Glutamatergic neuron (in vitro differentiated cells): ENCODE results near the gene AHI1. TPM values are rescaled to one million over a fixed set of nuclear protein-coding genes. Genes with fewer than 3 reads are reported as not detected.

Experiments used
- DNase-seq: peaks from one replicate; pipeline ENCODE4 v3.0.0; 2022
- H3K27ac Mint-ChIP-seq: one replicate; pipeline ENCODE4 v1.8.0; 2020; ENCODE audit warnings: mild to moderate bottlenecking, mixed read lengths, inconsistent platforms; ENCODE audit not compliant: unreplicated experiment
- H3K27me3 Mint-ChIP-seq: one replicate; pipeline ENCODE4 v1.8.0; 2020; ENCODE audit warnings: mild to moderate bottlenecking, moderate library complexity, mixed read lengths, inconsistent platforms; ENCODE audit not compliant: unreplicated experiment
- H3K36me3 Mint-ChIP-seq: one replicate; pipeline ENCODE4 v1.8.0; 2020; ENCODE audit warnings: mild to moderate bottlenecking, mixed read lengths, inconsistent platforms; ENCODE audit not compliant: unreplicated experiment
- H3K4me1 Mint-ChIP-seq: one replicate; pipeline ENCODE4 v1.8.0; 2020; ENCODE audit warnings: mild to moderate bottlenecking, low read depth, mixed read lengths, inconsistent platforms; ENCODE audit not compliant: unreplicated experiment
- H3K4me3 Mint-ChIP-seq: one replicate; pipeline ENCODE4 v1.8.0; 2020; ENCODE audit warnings: mild to moderate bottlenecking, mixed read lengths, inconsistent platforms; ENCODE audit not compliant: unreplicated experiment
- H3K9me3 Mint-ChIP-seq: one replicate; pipeline ENCODE4 v1.8.0; 2020; ENCODE audit warnings: mild to moderate bottlenecking, moderate library complexity, mixed read lengths, inconsistent platforms; ENCODE audit not compliant: unreplicated experiment
- CTCF ChIP-seq: fragments of 200-600 bp; sonication (generic); IDR thresholded peaks from one replicate; pipeline ENCODE4 v1.5.0; 2021; ENCODE audit not compliant: partially characterized antibody, unreplicated experiment
- total RNA-seq: library from RNA; stranded (reverse); fragmentation: NEBNext Ultra II Directional; extraction: Animal tissue kit (Norgen Biotek cat#: 25700); gene quantifications from one replicate; pipeline ENCODE4 v1.2.1, GENCODE V29; 2021; ENCODE audit not compliant: unreplicated experiment

The AHI1 gene
- total RNA-seq, 1 donor from 2014 or later: 11.1 TPM

DNA sequence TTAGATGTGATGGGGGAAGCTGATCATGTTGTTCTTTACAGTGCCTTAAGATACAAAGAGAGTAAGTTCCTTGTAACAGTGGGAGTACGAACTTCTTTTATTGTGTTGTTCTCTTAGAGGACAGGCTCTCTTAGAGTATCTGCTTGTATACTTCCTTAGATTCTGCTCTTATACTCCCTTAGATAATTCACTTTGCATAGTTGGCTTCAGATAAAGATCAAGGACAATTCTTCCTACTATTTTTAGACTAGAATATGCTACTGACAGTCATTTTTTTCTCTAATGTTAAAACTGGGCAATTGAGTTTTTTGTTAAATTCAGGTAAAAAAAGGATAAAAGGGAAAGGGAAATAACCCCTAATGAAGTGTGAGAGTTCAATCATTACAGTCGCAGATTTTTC is 177.7 kb downstream of the AHI1 start:
- no peak for TF ChIP-seq CTCF
- Mint-ChIP-seq H3K4me3 (no peak overlapping the region), H3K27ac (no peak overlapping the region), H3K4me1 (no peaks in the 10 kb centered on the region), H3K9me3 (no peaks in the 10 kb centered on the region), H3K36me3 (no peaks in the 10 kb centered on the region), H3K27me3 (no peaks in the 10 kb centered on the region)
- no peak for DNase-seq

GRCh38 chr6:135318738-135319469 is 178.6 kb downstream of the AHI1 start:
- H3K27me3 Mint-ChIP-seq: no peaks in the 10 kb centered on the region
- no peak overlapping the region for H3K27ac Mint-ChIP-seq
- H3K36me3 Mint-ChIP-seq: no peaks in the 10 kb centered on the region
- DNase-seq: no peak
- no peaks in the 10 kb centered on the region for H3K4me1 Mint-ChIP-seq
- no peaks in the 10 kb centered on the region for H3K9me3 Mint-ChIP-seq
- no peak for TF ChIP-seq CTCF
- no peak overlapping the region for H3K4me3 Mint-ChIP-seq

DNA sequence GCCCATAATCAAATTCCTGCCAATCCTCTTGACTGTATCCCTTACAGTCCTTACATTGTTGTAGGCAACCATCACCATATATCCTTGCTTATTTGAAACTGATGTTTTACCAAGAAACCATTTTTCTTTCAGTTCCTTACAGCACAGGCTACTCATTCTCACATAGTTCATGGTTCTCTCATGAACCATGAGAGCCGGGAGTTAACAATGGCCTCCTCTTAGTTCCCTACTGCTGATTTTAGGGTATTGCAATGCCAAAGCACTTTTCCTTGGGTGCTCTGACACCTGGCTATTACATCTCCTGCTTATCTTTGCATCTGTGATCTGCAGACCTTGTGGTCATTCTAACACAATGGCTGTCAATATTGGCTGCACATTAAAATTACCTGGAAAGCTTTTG is 183.0 kb downstream of the AHI1 start:
- no peak for TF ChIP-seq CTCF
- Mint-ChIP-seq H3K4me1 (no peaks in the 10 kb centered on the region), H3K27ac (no peak overlapping the region), H3K9me3 (no peaks in the 10 kb centered on the region), H3K27me3 (no peaks in the 10 kb centered on the region), H3K36me3 (no peaks in the 10 kb centered on the region), H3K4me3 (no peak overlapping the region)
- no peak for DNase-seq

DNA sequence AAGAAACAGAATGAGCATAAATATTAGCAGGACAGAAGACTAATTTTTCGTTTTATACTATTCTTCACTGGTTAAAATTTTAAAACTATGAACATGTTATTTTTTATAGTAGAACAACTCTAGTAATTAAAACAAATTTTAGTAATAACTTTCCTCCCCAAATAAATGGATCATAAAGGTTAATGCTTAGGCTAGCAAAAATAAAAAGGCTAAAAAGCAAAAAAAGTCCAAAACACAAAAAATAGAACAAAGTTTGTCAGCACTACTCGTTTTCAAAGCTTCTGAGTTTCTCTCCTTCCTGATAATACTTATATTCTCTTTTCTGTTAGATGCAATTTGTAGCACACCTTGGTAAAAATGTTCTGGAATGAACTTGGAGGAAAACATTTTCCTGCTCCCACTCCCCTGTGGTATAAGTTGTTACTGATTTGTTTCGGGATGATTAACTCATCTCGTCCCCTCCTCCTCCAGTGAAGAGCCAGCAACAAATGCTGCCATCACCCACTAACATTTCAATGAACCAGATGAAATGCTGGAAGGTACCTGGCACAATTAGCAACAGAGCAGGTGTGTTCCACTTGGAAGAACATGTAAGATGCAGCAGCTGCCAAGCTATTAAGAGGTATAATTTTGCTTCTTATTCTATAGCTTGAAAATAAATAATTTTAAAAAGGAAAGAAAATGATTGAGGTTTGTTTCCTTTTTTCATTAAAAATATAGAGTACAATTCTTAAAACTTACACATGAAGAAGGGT is 185.9 kb downstream of the AHI1 start:
- DNase-seq: no peak
- H3K36me3 Mint-ChIP-seq: no peaks in the 10 kb centered on the region
- H3K4me3 Mint-ChIP-seq: no peak overlapping the region
- no peak for TF ChIP-seq CTCF
- no peaks in the 10 kb centered on the region for H3K4me1 Mint-ChIP-seq
- H3K27ac Mint-ChIP-seq: no peak overlapping the region
- H3K27me3 Mint-ChIP-seq: no peaks in the 10 kb centered on the region
- H3K9me3 Mint-ChIP-seq: peaks cover 1% of the 10 kb centered on the region

DNA sequence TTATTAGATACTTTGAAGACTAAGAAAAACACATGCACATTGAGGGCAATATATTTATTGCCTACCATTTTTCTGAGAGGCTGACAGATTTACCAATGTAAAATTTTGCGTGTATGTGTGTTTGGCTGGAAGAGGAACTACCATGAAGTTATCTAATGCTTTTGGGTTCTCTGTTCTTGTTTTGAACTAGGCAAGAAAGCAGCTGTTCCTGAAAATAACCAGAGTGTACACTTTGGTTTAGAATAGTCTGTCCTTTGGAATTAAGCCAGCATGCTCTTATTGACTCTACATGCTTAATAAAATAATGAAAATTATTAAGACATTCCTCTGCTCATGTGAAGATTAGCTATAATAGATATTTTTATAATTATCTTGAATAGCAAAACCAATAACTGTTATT is 187.2 kb downstream of the AHI1 start:
- no peak for TF ChIP-seq CTCF
- Mint-ChIP-seq H3K36me3 (no peaks in the 10 kb centered on the region), H3K27me3 (no peaks in the 10 kb centered on the region), H3K4me3 (no peak overlapping the region), H3K9me3 (peaks cover 1% of the 10 kb centered on the region), H3K27ac (no peak overlapping the region), H3K4me1 (no peaks in the 10 kb centered on the region)
- DNase-seq: no peak
